ENCODE data around the gene STPG3. TPM values are rescaled to one million over a fixed set of nuclear protein-coding genes. Genes with fewer than 3 reads are reported as not detected.

Gene STPG3
- total and polyA plus RNA-seq, 2 of the 13 experiments (the other 11 are each of a cell fraction or from before 2014, with no cell fraction given): not detected

- TF ChIP-seq FIP1L1 (IDR thresholded peaks at IDR 0.05; ENCODE audit: borderline replicate concordance, insufficient read depth, low read depth, low read length): no peak
- TF ChIP-seq NFKBIZ (CRISPR knock-in tag; IDR thresholded peaks at IDR 0.05): peak; percentile 73; the same call in 1 of the 2 replicates
- TF ChIP-seq KLF12 (CRISPR knock-in tag; IDR thresholded peaks at IDR 0.05; ENCODE audit: borderline replicate concordance): peak; percentile 55; the same call in 1 of the 2 replicates
- TF ChIP-seq MLLT10 (CRISPR knock-in tag; IDR thresholded peaks at IDR 0.05): no peak
- TF ChIP-seq ZNF776 (CRISPR knock-in tag; IDR thresholded peaks at IDR 0.05): peak; percentile 49; the same call in 1 of the 2 replicates
- no peak for TF ChIP-seq ZSCAN21 (CRISPR knock-in tag; IDR thresholded peaks at IDR 0.05; ENCODE audit: borderline replicate concordance)
- no peak for TF ChIP-seq ATM (IDR thresholded peaks at IDR 0.05; ENCODE audit: borderline replicate concordance)
- no peak for TF ChIP-seq ZHX1 (CRISPR knock-in tag; IDR thresholded peaks at IDR 0.05; ENCODE audit: low read depth)
- 0 out of 2 replicates have a peak, but pooled peaks have one; percentile 28 for TF ChIP-seq NKX3-1 (CRISPR knock-in tag; IDR thresholded peaks at IDR 0.05)
- no peak for TF ChIP-seq ZNF20 (CRISPR knock-in tag; IDR thresholded peaks at IDR 0.05)
- peak; percentile 59 for TF ChIP-seq ZNF710 (CRISPR knock-in tag; IDR thresholded peaks at IDR 0.05; ENCODE audit: borderline replicate concordance)
- TF ChIP-seq AGO1 (IDR thresholded peaks at IDR 0.05; ENCODE audit: low read depth, low read length, poor library complexity, severe bottlenecking): no peak
- 0 out of 2 replicates have a peak, but pooled peaks have one; percentile 72 for TF ChIP-seq ZFYVE20 (CRISPR knock-in tag; IDR thresholded peaks at IDR 0.05; ENCODE audit: borderline replicate concordance, low read depth)
- TF ChIP-seq ZNF44 (CRISPR knock-in tag; IDR thresholded peaks at IDR 0.05): peak; percentile 68; the same call in 1 of the 2 replicates
- TF ChIP-seq LBX2 (CRISPR knock-in tag; IDR thresholded peaks at IDR 0.05; ENCODE audit: borderline replicate concordance): no peak
- 0 out of 2 replicates have a peak, but pooled peaks have one; percentile 59 for TF ChIP-seq ZXDC (CRISPR knock-in tag; IDR thresholded peaks at IDR 0.05)
- no peak; the same call in 1 of the 2 replicates for TF ChIP-seq TIGD3 (CRISPR knock-in tag; IDR thresholded peaks at IDR 0.05; ENCODE audit: borderline replicate concordance)
These were observed 45.7 kb upstream of the STPG3 start, which contains the start of the genes NDOR1 and TMEM203 (continued) for GRCh38 chr9:137205126-137206069.

Data from HepG2 (cell line).